Activated CD4-positive, alpha-beta memory T cell treated with anti-CD3 and anti-CD28 coated beads, Interleukin-2, amount 10 ng/mL, durations not matched to agents 7 days and 5 days (primary cell): ENCODE results near the gene TEX14. TPM values are rescaled to one million over a fixed set of nuclear protein-coding genes. Genes with fewer than 3 reads are reported as not detected.

Source experiments
- CTCF ChIA-PET: fragments of 350-600 bp; sonication (Branson Sonifier 250); formaldehyde crosslinking; loops from one replicate; lab custom pipeline; 2021; ENCODE audit warnings: antibody characterized with exemption, inconsistent platforms; lab: Charles Lee
- POLR2A ChIA-PET: fragments of 350-600 bp; sonication (Branson Sonifier 250); formaldehyde crosslinking; loops from one replicate; lab custom pipeline; 2021; ENCODE audit warnings: antibody characterized with exemption; lab: Charles Lee
- DNase-seq: peaks from one replicate; pipeline ENCODE4 v3.0.0-alpha.2; 2020
- H3K27ac Mint-ChIP-seq: one replicate; pipeline ENCODE4 v1.8.0; 2021; ENCODE audit warnings: mild to moderate bottlenecking, mixed read lengths
- H3K27me3 Mint-ChIP-seq: one replicate; pipeline ENCODE4 v1.8.0; 2021; ENCODE audit warnings: mixed read lengths
- H3K36me3 Mint-ChIP-seq: one replicate; pipeline ENCODE4 v1.8.0; 2021; ENCODE audit warnings: low read depth, mixed read lengths
- H3K4me1 Mint-ChIP-seq: one replicate; pipeline ENCODE4 v1.8.0; 2021; ENCODE audit warnings: mixed read lengths
- H3K4me3 Mint-ChIP-seq: one replicate; pipeline ENCODE4 v1.8.0; 2021; ENCODE audit warnings: mild to moderate bottlenecking, mixed read lengths
- H3K9me3 Mint-ChIP-seq: one replicate; pipeline ENCODE4 v1.8.0; 2021; ENCODE audit warnings: mixed read lengths
- total RNA-seq, 2 experiments: library from RNA; stranded (reverse); gene quantifications; one replicate each; pipeline ENCODE4 v1.2.3, GENCODE V29; 2021

TEX14 gene
- total RNA-seq, 2 experiments from 2014 or later: 0.85 to 0.96 TPM

DNA sequence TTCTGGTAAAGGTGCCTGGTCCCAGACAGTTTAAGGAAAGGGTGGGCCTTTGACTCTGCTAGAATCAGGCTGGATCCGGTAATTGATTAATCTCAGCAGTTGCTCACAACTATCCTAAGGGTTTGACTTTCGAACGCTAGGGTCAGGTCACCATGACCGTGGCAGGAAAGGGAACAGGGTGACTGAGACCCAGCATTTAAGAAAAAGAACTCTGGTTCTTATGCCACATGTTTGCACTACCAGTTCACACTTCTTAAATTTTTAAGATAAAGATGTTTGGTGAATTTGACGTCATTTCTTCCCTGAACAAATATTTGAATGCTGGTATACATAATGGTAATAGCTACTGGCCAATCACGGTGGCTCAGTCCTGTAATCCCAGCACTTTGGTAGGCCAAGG is 52.2 kb downstream of the TEX14 start:
- no peak overlapping the region for H3K27ac Mint-ChIP-seq
- DNase-seq: no peak
- CTCF ChIA-PET: interaction anchor here (2.1 kb wide), 1 partner anchor 8 kb away, joined by 7 read pairs; no protein-coding TSS in a partner anchor
- peaks cover 2% of the 10 kb centered on the region for H3K27me3 Mint-ChIP-seq
- no peaks in the 10 kb centered on the region for H3K36me3 Mint-ChIP-seq
- POLR2A ChIA-PET: interaction anchor here (0.9 to 34.9 kb wide), 3 partner anchors 6 to 53 kb away, joined by 3 to 759 read pairs (median 10); partner anchors contain the start of genes RAD51C and TEX14
- H3K4me3 Mint-ChIP-seq: no peak overlapping the region
- H3K9me3 Mint-ChIP-seq: no peaks in the 10 kb centered on the region
- H3K4me1 Mint-ChIP-seq: peaks cover 12% of the 10 kb centered on the region

DNA sequence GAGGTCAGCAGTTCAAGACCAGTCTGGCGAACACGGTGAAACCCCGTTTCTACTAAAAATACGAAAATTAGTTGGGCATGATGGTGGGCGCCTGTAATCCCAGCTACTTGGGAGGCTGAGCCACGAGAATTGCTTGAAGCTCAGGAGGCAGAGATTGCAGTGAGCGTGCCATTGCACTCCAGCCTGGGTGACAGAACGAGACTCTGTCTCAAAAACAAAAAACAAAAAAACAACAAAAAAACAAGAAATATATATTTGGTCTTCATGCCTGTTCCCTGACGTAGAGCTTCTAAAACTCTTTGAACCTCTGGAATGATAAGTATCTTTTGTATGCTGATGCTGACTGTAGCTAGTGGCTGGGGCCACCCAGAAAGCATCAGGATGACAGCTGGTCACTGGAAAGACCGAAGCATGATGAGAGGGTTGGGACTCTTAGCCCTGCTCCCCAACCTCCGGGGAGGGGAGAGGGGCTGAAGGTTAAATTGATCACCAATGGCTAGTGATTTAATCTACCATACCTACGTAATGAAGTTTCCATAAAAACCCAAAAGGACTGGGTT is 54.8 kb downstream of the TEX14 start:
- no peaks in the 10 kb centered on the region for H3K36me3 Mint-ChIP-seq
- H3K27me3 Mint-ChIP-seq: peaks cover 2% of the 10 kb centered on the region
- no peak for DNase-seq
- CTCF ChIA-PET: interaction anchor here (0.8 kb wide), 1 partner anchor 42 kb away, joined by 4 read pairs; no protein-coding TSS in a partner anchor
- H3K4me1 Mint-ChIP-seq: peaks cover 6% of the 10 kb centered on the region
- no peaks in the 10 kb centered on the region for H3K9me3 Mint-ChIP-seq
- POLR2A ChIA-PET: interaction anchor here (7.9 kb wide), 1 partner anchor 19 kb away, joined by 759 read pairs; no protein-coding TSS in a partner anchor
- H3K4me3 Mint-ChIP-seq: no peak overlapping the region
- no peak overlapping the region for H3K27ac Mint-ChIP-seq

DNA sequence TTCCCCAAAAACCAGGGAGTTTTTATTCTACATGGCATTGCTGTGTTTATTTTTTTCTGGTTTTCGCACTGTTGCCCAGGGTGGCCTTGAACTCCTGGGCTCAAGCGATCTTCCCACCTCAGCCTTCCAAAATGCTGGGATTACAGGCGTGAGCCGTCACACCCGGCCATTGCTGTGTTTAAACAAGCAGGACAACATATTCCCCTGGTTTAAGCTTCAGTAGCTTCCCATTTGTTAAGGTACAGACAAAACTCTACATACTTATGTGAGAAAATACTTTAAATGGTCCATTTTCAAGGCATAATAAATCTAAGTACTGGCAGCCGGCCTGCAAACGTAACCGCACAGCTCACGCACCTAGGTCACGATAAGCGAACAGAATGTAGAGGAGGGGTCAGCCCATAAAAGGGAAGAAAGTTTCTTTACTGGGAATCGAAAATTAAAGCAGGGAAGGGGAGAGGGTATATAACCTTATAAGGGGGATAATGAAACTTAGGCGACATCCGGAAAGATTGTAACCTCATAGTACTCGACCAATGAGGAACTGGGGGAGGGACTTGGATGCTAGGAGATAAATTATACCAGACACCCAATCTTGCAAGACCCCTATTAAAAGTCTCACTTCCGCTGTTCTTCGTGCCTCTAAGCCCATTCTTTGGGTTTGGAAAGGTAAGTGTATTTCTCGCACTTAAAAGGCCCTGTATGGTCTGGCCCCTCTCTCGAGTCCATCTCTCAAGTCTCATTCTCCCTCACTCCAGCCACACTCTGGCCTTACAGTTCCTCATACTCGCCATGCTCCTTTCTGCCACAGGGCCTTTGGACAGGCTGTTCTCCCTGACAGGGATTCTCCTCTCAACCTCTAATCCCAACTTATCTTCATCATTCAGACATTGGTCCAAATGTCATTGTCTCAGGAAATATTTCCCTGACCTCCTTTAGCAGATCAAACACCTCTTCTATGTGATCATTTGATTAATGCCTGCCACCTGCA is 59.2 kb downstream of the TEX14 start:
- no peak for DNase-seq
- Mint-ChIP-seq H3K27me3 (peaks cover 2% of the 10 kb centered on the region), H3K9me3 (no peaks in the 10 kb centered on the region), H3K36me3 (no peaks in the 10 kb centered on the region), H3K4me3 (peak overlapping the region; percentile 28), H3K27ac (peak overlapping the region; percentile 66), H3K4me1 (peaks cover 3% of the 10 kb centered on the region)
- POLR2A ChIA-PET: interaction anchor here (0.6 to 7.9 kb wide), 110 partner anchors 17 to 1548 kb away, joined by 3 to 759 read pairs (median 4); partner anchors contain the start of genes AKAP1, CLTC, GDPD1 and HSF5
- CTCF ChIA-PET: interaction anchor here (0.9 to 2.9 kb wide), 11 partner anchors 8 to 474 kb away, joined by 3 to 20 read pairs (median 4); partner anchors contain the start of genes RAD51C, TEX14 and TRIM37

DNA sequence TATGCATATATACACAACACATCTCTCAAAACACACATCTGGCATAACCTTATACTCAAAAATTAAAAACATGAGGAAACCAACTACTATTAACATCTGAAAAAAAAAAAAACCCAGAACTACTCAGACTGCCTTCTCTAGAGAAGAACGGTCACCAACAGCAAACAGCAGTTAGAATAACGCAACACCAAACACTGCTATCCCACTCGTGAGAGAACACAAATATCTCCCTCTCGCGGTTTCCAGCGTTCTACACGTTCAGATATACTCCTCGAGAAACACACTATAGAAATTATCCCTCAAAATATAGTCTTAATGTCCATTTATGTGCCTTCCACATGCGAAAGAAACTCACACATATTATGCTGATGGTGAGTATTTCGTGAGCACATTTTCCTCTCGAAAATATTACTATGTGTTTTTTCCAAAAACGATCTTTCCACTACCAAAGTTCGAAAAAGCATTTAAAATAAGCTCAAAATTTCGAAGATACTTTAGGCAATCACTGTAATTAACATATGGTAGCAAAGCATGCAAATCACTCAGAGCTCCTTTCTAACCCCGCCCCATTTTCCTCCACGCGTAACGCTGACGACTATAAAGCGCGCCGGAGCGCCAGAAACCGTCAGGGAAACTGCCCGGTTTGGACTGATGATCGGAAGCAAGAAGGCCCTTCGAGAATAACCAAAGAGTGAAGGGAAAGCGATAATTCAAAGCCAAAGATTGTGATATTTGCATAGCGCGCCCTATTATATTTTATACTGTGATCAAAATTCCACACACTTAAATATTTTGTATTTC is 60.1 kb downstream of the TEX14 start:
- Mint-ChIP-seq H3K27ac (no peak overlapping the region), H3K27me3 (peaks cover 2% of the 10 kb centered on the region), H3K36me3 (no peaks in the 10 kb centered on the region), H3K9me3 (no peaks in the 10 kb centered on the region), H3K4me3 (no peak overlapping the region), H3K4me1 (peaks cover 3% of the 10 kb centered on the region)
- CTCF ChIA-PET: interaction anchor here (0.8 to 2.9 kb wide), 12 partner anchors 9 to 475 kb away, joined by 3 to 20 read pairs (median 4); partner anchors contain the start of genes RAD51C, TEX14 and TRIM37
- DNase-seq: peak; percentile 97
- POLR2A ChIA-PET: interaction anchor here (0.6 to 7.9 kb wide), 129 partner anchors 16 to 1547 kb away, joined by 3 to 759 read pairs (median 4); partner anchors contain the start of genes AKAP1, CLTC, GDPD1 and HSF5

DNA sequence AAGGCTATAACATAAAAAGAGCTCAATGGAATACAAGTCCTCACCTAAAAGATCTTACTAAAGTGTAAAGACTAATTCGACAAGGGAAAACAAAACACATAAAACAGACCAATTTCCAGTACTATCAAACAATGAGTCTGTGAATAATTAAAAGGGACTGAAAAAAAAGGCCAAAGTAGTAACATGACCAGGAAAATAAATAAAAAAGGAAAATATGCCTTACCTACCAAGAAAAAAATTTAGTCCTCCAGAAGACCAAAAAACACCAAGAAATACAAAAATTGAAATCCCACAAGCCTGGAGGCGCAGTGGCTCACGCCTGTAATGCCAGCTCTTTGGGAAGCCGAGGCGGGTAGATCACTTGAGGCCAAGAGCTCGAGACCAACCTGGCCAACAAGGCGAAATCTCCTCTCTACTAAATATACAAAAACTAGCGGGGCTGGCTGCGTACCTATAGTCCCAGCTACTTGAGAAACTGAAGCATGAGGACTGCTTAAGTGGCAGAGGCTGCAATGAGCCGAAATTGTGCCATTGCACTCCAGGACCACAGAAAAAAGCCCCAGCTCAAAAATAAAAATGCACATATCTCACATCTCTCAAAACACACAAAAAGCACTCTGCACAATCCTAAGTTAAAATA is 60.8 kb downstream of the TEX14 start:
- H3K27me3 Mint-ChIP-seq: peaks cover 2% of the 10 kb centered on the region
- POLR2A ChIA-PET: interaction anchor here (0.6 to 7.9 kb wide), 66 partner anchors 15 to 1334 kb away, joined by 3 to 759 read pairs (median 8); partner anchors contain the start of genes GDPD1, HSF5, MKS1 and MPO
- peak; percentile 61 for DNase-seq
- no peak overlapping the region for H3K4me3 Mint-ChIP-seq
- no peak overlapping the region for H3K27ac Mint-ChIP-seq
- H3K9me3 Mint-ChIP-seq: no peaks in the 10 kb centered on the region
- H3K36me3 Mint-ChIP-seq: no peaks in the 10 kb centered on the region
- CTCF ChIA-PET: interaction anchor here (0.8 to 2.9 kb wide), 9 partner anchors 10 to 476 kb away, joined by 3 to 20 read pairs (median 4); partner anchors contain the start of genes RAD51C, TEX14 and TRIM37
- H3K4me1 Mint-ChIP-seq: peaks cover 3% of the 10 kb centered on the region

DNA sequence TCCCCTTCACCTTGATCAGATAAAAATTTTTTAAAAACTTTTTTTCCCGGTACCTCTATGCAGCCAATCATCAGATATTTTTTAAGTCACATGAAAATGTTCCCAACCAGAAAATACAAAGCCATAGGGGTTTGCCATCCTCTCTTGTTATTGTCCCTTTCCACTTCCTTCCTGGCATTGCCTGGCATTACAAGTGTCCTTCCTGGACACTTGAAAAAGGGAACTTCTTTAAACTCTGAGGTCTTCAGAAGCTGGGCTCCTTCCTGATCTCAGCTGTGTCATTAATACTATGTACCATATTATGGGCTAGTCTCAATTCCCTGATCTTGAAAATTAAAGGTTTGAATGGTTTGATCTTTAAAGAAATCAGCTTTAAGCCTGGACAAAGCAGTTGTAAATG is 64.9 kb downstream of the TEX14 start:
- H3K9me3 Mint-ChIP-seq: no peaks in the 10 kb centered on the region
- DNase-seq: no peak
- POLR2A ChIA-PET: interaction anchor here (6.1 kb wide), 1 partner anchor 11 kb away, joined by 213 read pairs; no protein-coding TSS in a partner anchor
- no peaks in the 10 kb centered on the region for H3K36me3 Mint-ChIP-seq
- no peak overlapping the region for H3K27ac Mint-ChIP-seq
- CTCF ChIA-PET: interaction anchor here (2.1 kb wide), 1 partner anchor 39 kb away, joined by 4 read pairs; no protein-coding TSS in a partner anchor
- H3K27me3 Mint-ChIP-seq: peaks cover 2% of the 10 kb centered on the region
- no peak overlapping the region for H3K4me3 Mint-ChIP-seq
- no peaks in the 10 kb centered on the region for H3K4me1 Mint-ChIP-seq

DNA sequence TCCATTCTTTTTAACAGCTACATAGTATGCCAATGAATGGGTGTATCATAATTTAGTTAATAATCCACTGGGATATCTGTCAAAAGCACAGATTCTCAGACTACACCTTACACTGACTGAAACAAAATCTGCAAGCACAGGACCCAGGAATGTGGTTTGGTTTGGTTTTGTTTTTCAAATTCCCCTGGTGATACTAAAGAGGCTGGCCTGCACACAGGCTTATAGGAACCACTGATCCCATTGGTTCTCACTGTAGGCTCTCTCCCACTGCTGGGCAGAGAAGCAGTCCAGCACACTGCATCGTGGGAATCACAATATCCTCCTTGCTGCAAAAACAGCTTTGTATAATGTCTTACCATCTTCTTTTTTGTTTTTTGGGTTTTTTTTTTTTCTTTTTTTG is 67.1 kb downstream of the TEX14 start:
- no peak overlapping the region for H3K27ac Mint-ChIP-seq
- peaks cover 9% of the 10 kb centered on the region for H3K4me1 Mint-ChIP-seq
- no peaks in the 10 kb centered on the region for H3K9me3 Mint-ChIP-seq
- ChIA-PET CTCF (interaction anchor here (2.1 kb wide), 1 partner anchor 37 kb away, joined by 4 read pairs; no protein-coding TSS in a partner anchor), POLR2A (no interaction called here)
- H3K27me3 Mint-ChIP-seq: peaks cover 2% of the 10 kb centered on the region
- no peak for DNase-seq
- no peaks in the 10 kb centered on the region for H3K36me3 Mint-ChIP-seq
- H3K4me3 Mint-ChIP-seq: no peak overlapping the region

DNA sequence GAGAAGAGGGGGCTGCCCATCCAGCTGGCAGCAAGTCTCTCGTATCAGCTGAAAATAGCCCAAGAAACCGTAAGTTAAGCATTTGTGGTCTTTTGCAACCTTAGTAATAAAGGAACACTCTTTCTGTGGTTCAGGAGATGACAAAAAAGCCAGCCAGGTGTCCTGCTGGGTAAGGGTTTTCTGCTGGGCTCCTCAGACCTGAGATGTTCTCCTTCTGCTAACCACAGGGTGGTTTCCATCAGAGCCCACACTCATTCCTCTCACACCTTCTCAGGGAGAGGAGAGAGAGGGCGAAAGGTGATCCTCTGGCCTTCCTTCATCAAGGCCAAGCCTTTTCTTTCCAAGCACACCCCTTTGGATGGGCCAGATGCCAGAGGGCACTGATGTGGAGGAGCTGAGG is 70.7 kb downstream of the TEX14 start:
- Mint-ChIP-seq H3K4me3 (no peak overlapping the region), H3K36me3 (no peaks in the 10 kb centered on the region), H3K27me3 (peaks cover 1% of the 10 kb centered on the region), H3K27ac (no peak overlapping the region), H3K9me3 (no peaks in the 10 kb centered on the region), H3K4me1 (peaks cover 23% of the 10 kb centered on the region)
- DNase-seq: no peak
- POLR2A ChIA-PET: interaction anchor here (1.0 to 15.7 kb wide), 2 partner anchors 9 to 37 kb away, joined by 3 to 213 read pairs; no protein-coding TSS in a partner anchor
- CTCF ChIA-PET: no interaction called here

DNA sequence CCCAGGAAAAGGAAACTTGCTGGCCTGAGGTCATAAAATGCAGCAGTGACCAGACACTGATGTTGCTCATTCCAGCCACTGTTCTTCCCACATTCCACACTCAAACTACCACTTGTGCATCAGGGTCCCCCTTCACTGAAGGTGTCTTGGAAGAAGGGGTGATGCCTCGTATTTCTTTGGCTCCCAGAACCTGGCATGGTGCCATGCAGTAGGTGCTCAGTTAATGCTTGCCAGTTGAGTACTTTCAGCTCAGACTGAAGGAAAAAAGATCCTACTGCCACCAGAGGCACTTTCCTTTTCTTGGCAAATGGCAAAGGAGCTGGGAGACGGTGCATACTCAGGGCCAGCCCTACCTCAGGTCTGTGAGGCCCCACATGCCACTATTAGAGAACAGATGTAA is 73.5 kb downstream of the TEX14 start:
- no peak for DNase-seq
- CTCF ChIA-PET: no interaction called here
- Mint-ChIP-seq H3K9me3 (no peaks in the 10 kb centered on the region), H3K4me1 (peaks cover 50% of the 10 kb centered on the region), H3K4me3 (no peak overlapping the region), H3K27ac (no peak overlapping the region), H3K27me3 (peaks cover 1% of the 10 kb centered on the region), H3K36me3 (no peaks in the 10 kb centered on the region)
- POLR2A ChIA-PET: interaction anchor here (15.7 kb wide), 1 partner anchor 12 kb away, joined by 213 read pairs; no protein-coding TSS in a partner anchor

DNA sequence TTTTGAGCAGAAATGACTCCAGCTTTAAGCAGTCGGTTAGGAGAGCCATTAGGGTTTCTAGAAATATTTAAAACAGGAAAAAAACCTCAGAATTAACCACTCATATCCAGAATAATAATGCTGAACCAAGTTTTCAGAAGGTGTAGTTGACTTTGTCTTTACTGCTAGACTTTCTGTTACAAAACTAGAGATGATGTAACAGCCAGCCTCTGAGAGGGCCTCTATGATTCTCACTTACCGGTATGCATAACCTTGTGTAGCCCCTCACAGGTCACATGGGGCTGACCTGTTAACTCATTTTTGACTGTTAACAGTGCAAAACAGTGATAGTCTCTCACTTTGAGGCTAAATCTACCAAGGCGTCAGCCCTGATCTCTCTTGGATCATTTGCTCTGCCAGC is 74.3 kb downstream of the TEX14 start:
- no peak for DNase-seq
- ChIA-PET POLR2A (interaction anchor here (15.7 kb wide), 1 partner anchor 12 kb away, joined by 213 read pairs; no protein-coding TSS in a partner anchor), CTCF (no interaction called here)
- no peaks in the 10 kb centered on the region for H3K9me3 Mint-ChIP-seq
- peaks cover 53% of the 10 kb centered on the region for H3K4me1 Mint-ChIP-seq
- no peaks in the 10 kb centered on the region for H3K36me3 Mint-ChIP-seq
- H3K4me3 Mint-ChIP-seq: no peak overlapping the region
- no peak overlapping the region for H3K27ac Mint-ChIP-seq
- H3K27me3 Mint-ChIP-seq: peaks cover 1% of the 10 kb centered on the region
